Tibial nerve (tissue), 4 donors: ENCODE data around the gene FMO2.

Experiments used
- EP300 ChIP-seq, 2 donors: sonication (generic); formaldehyde crosslinking; IDR thresholded peaks; one replicate each; pipeline ENCODE4 v1.6.1; 2017; ENCODE audit warnings: antibody characterized with exemption in 2 of 2, mild to moderate bottlenecking in 1 of 2
- POLR2A ChIP-seq, 2 donors: fragments of 450-650 bp; IDR thresholded peaks; one replicate each; pipeline ENCODE4 v1.6.1; 2017; ENCODE audit warnings: antibody characterized with exemption in 2 of 2, mild to moderate bottlenecking in 2 of 2, moderate library complexity in 2 of 2
- TF ChIP-seq, protein P1 (sequence below), 5 experiments: fragments of 200-600 bp in 3 of 5; fragments of 450-650 bp in 2 of 5; sonication (generic) in 3 of 5; IDR thresholded peaks; one replicate each; pipeline ENCODE4 v1.5.1; 2016 to 2019; ENCODE audit warnings: antibody characterized with exemption in 5 of 5, mild to moderate bottlenecking in 3 of 5, moderate library complexity in 2 of 5

DNA sequence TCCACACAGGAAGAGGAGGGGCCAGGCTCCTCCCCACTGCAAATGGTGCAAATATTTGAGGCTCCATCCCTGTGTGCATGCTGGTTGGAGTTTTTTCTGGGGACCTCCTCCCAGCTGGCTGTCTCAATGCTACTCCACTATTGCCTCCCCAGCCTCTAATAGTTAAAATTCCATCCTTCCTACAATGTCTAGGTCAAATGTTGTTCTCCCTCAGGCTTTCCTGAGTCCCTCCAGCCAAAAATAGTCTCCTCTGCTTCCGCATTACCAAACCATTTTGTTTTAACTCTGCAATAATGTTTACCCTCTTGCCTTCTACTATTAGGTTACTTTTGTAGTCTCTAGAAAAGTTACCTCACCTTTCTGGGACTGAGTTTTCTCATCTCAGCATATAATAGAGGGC is 33.6 kb downstream of the FMO2 start:
- TF ChIP-seq, protein P1, sequence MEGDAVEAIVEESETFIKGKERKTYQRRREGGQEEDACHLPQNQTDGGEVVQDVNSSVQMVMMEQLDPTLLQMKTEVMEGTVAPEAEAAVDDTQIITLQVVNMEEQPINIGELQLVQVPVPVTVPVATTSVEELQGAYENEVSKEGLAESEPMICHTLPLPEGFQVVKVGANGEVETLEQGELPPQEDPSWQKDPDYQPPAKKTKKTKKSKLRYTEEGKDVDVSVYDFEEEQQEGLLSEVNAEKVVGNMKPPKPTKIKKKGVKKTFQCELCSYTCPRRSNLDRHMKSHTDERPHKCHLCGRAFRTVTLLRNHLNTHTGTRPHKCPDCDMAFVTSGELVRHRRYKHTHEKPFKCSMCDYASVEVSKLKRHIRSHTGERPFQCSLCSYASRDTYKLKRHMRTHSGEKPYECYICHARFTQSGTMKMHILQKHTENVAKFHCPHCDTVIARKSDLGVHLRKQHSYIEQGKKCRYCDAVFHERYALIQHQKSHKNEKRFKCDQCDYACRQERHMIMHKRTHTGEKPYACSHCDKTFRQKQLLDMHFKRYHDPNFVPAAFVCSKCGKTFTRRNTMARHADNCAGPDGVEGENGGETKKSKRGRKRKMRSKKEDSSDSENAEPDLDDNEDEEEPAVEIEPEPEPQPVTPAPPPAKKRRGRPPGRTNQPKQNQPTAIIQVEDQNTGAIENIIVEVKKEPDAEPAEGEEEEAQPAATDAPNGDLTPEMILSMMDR (IDR thresholded peaks at IDR 0.05), result no peak
- no peak for TF ChIP-seq POLR2A (IDR thresholded peaks at IDR 0.05)
- TF ChIP-seq EP300 (IDR thresholded peaks at IDR 0.05), result no peak
